Measurements from ENCODE around the gene RBM33. TPM values are rescaled to one million over a fixed set of nuclear protein-coding genes. Genes with fewer than 3 reads are reported as not detected.

The RBM33 gene
- total and polyA plus RNA-seq, 10 donors, result 9.7 to 109 (median 90.0) TPM

GRCh38 chr7:155700847-155701246 is 56.4 kb downstream of the RBM33 start:
- Histone ChIP-seq H3K4me1 (peaks cover 0 to 35% (median 5%) of the 10 kb centered on the region in 6 donors), H3K9me3 (no peaks in the 10 kb centered on the region), H3K4me3 (no peak overlapping the region), H3K27ac (no peak overlapping the region), H3K27me3 (replicated peaks in 1 of 7) (no peaks in the 10 kb centered on the region), H3K36me3 (peaks cover 3 to 59% (median 35%) of the 10 kb centered on the region in 6 donors)
- no peak for TF ChIP-seq POLR2AphosphoS5 (IDR thresholded peaks at IDR 0.05)
- TF ChIP-seq CTCF (IDR thresholded peaks at IDR 0.05 in 8 of 11, conservative IDR thresholded peaks at IDR 0.05 in 3 of 11), result no peak
- no peak for TF ChIP-seq POLR2A (IDR thresholded peaks at IDR 0.05)
- DNase-seq, result no peak
- intact Hi-C loops (cut with DNase I; ENCODE audit: low total_unique reads), result no loop called here
- WGBS, 5 donors, result 93 to 96% (median 94%) methylated on average over 6 of the region's 6 CpGs

- H3K4me3 ChIP-seq, result no peak overlapping the region
- peaks cover 3 to 71% (median 47%) of the 10 kb centered on the region in 6 donors for H3K36me3 ChIP-seq
- TF ChIP-seq POLR2AphosphoS5 (IDR thresholded peaks at IDR 0.05) (no peak), CTCF (IDR thresholded peaks at IDR 0.05 in 8 of 11, conservative IDR thresholded peaks at IDR 0.05 in 3 of 11) (no peak), POLR2A (IDR thresholded peaks at IDR 0.05) (no peak)
- no peak for DNase-seq
- no peaks in the 10 kb centered on the region for H3K27me3 ChIP-seq (replicated peaks in 1 of 7)
- 93 to 97% (median 96%) methylated on average over 3 of the region's 3 CpGs for WGBS, 5 donors
- H3K4me1 ChIP-seq, result peaks cover 0 to 23% (median under 1%) of the 10 kb centered on the region in 6 donors
- intact Hi-C loops (cut with DNase I; ENCODE audit: low total_unique reads), result no loop called here
- H3K27ac ChIP-seq, result no peak overlapping the region
- no peaks in the 10 kb centered on the region for H3K9me3 ChIP-seq
Observed at GRCh38 chr7:155701972-155702544, 57.6 kb downstream of the RBM33 start.

DNA sequence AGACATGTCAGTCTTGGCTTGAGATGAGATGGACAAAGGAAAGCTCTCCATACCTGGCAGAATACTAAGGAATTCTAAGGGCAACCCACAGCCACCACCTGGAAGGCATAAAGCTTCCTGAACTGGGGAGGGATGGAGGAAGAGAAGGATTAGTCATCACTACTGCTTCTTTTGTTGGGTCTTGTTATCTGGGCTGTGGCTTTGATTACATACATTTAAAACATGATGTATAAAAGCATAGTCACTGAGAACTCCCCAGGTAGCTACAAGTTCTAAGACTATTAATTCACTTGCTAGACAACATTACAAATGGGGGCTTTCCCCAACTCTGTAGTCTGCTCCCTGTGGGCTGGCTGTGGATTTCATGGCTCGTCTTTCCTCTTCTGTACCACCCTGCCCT is 58.2 kb downstream of the RBM33 start:
- H3K27me3 ChIP-seq (replicated peaks in 1 of 7), result no peaks in the 10 kb centered on the region
- peaks cover 3 to 77% (median 53%) of the 10 kb centered on the region in 6 donors for H3K36me3 ChIP-seq
- H3K4me3 ChIP-seq, result no peak overlapping the region
- no peaks in the 10 kb centered on the region for H3K9me3 ChIP-seq
- TF ChIP-seq POLR2AphosphoS5 (IDR thresholded peaks at IDR 0.05) (no peak), CTCF (IDR thresholded peaks at IDR 0.05 in 8 of 11, conservative IDR thresholded peaks at IDR 0.05 in 3 of 11) (no peak), POLR2A (IDR thresholded peaks at IDR 0.05) (no peak)
- peaks cover 0 to 17% (median 0%) of the 10 kb centered on the region in 6 donors for H3K4me1 ChIP-seq
- 68 to 96% (median 89%) methylated on average over 1 of the region's 1 CpG for WGBS, 5 donors
- DNase-seq, result no peak
- no peak overlapping the region for H3K27ac ChIP-seq
- intact Hi-C loops (cut with DNase I; ENCODE audit: low total_unique reads), result no loop called here

- DNase-seq, result no peak
- Histone ChIP-seq H3K27me3 (replicated peaks in 1 of 7) (no peaks in the 10 kb centered on the region), H3K9me3 (no peaks in the 10 kb centered on the region), H3K4me1 (peaks cover 0 to 20% (median 4%) of the 10 kb centered on the region in 6 donors), H3K4me3 (no peak overlapping the region), H3K36me3 (peaks cover 3 to 99% (median 79%) of the 10 kb centered on the region in 6 donors), H3K27ac (no peak overlapping the region)
- no peak for TF ChIP-seq POLR2A (IDR thresholded peaks at IDR 0.05)
- no peak for TF ChIP-seq POLR2AphosphoS5 (IDR thresholded peaks at IDR 0.05)
- no peak for TF ChIP-seq CTCF (IDR thresholded peaks at IDR 0.05 in 8 of 11, conservative IDR thresholded peaks at IDR 0.05 in 3 of 11)
- intact Hi-C loops (cut with DNase I; ENCODE audit: low total_unique reads), result no loop called here
- 94 to 96% (median 95%) methylated on average over 16 of the region's 16 CpGs for whole genome bisulfite sequencing, 5 donors
Observed at GRCh38 chr7:155705623-155706360, 61.3 kb downstream of the RBM33 start.
